Stimulated activated CD8-positive, alpha-beta memory T cell treated with anti-CD3 and anti-CD28 coated beads, Interleukin-15, amount 100 ng/mL, for 1 hour (primary cell): ENCODE results near the gene NT5C.

Experiments used
- DNase-seq: peaks from one replicate; pipeline ENCODE4 v3.0.0-alpha.2; 2020; ENCODE audit warnings: low read depth

NT5C gene

DNA sequence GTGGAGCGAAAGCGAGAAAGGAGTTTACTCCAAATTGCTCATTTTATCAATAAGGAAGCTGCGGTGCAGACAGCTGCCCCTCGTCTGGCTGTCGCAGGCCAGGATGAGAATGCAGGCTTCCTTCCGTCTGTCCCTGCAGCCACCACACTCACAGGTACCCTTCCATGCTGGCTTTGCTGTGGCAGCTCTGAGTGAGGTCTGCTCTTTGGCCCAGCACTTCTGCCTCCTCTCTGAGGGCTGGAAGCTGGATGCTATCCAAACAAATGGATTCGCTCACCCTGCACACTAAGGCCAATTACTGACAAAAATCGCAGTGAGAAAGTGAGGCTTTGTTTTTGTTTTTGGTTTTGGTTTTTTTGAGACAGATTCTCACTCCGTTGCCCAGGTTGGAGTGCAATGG, 14.8 kb downstream of the NT5C start:
- DNase-seq = no peak

DNA sequence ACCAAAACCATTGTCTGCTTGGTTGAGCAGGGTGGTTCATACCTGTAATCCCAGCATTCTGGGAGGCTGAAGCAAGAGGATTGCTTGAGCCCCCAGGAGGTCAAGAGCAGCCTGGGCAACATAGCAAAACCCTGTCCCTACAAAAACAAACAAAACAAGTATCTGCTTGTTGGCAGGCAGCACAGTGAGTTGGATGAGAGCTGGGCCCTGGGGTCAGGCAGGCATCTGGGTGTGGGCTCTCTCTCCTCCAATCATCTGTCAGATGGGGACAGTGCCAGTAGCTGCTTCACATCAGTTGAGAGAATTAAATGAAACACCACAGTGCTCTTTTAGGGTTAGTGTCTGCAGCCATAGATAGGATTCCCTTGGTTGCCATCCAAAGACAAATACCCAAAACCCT, 16.0 kb downstream of the NT5C start:
- DNase-seq = no peak

DNA sequence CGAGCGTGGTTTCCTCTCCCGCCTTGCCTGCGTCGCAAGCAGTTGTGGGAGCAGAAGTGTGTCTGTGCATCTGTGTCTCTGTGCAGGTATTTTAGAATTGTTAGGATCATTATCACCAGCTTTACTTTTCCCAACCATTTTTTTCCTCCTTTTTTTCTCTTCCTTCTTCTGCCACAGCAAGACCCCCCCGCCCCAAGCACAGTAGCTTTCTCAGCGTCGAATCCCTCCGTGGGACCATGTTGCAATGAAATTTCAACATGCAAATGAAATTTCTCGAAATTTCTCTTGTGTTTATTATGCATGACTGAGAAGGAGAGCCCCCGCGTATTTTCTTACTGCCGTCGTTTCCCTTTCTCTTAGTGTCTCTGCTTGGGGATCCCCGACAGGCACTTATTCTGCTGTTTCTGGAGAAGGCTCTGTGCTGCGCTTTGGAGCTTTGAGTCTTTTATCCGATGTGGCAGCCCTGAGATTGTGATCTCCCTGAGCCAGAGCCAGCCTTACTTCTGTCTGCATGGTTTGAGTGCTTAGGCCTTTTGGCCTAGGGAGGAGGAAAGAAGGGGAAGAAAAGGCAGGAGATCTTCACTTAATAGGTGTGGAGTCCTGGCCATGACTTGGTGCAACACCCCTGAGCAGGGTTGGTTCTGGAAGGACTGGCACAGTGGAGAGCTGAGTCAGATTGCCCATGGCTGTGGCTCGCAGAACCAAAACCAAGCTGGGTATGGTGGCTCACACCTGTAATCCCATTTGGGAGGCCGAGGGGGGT, 16.8 kb downstream of the NT5C start:
- DNase-seq = no peak

DNA sequence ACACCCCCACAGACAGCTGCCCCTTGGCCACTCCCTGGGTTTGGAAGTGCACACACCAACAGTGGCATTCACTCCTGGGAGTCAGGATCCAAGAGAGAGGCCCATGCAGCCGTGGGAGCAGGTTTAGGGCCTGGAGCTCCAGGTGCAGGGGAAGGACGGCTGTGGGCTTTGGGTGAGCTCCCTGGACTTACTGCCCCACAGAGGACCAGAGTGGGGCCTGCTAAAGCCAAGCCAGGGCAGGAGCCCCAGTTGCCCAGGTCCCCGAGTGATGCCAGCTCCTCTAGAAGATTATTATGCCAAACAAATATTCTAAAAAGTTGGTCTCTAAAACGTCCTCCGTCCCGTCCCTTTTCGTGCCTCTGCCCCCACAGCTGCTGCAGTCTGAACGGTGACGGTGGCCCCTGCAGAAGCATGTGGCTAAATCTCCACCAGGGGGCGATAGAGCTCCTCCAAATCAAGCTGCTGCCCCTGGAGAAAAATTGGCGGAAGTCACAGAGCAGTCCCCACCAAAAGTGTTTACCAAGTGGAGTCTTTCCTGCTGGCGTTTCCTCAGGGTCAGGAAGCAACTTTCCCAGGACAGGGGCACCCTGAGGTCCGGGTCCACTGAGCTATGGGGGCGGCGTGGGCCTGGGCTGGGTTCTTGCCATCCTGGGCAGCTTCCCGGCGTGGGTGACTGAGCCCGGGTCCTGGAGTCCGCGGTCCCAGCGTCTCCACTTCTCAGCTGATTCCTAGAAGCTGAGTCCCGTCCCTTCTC, 17.6 kb downstream of the NT5C start:
- peak; percentile 89 for DNase-seq

DNA sequence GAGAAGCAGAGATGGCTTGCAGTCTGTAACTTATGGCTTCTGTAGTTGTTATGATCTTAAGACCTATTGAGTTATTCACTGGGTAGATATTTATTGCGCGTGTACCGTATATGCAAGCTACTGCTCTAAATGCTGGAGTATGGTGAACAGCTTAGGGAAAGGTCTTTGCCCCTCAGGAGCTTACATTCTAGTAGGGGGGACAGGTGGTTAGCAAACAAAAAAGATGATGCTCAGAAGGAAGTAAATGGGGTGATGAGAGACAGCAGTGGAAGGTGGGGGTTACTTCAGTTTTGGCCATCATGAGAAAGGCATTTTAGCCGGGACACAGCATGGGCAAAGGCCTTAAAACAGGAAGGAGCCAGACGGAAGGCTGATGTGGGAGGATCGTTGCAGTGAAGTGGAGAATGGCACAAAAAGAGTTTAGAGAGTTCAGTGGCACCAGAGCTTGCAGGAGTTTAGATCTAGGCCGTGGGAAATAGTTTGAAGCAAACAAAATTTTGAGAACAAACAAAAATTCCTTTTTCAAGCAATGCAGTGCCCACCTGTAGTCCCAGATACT, 19.7 kb downstream of the NT5C start:
- no peak for DNase-seq

DNA sequence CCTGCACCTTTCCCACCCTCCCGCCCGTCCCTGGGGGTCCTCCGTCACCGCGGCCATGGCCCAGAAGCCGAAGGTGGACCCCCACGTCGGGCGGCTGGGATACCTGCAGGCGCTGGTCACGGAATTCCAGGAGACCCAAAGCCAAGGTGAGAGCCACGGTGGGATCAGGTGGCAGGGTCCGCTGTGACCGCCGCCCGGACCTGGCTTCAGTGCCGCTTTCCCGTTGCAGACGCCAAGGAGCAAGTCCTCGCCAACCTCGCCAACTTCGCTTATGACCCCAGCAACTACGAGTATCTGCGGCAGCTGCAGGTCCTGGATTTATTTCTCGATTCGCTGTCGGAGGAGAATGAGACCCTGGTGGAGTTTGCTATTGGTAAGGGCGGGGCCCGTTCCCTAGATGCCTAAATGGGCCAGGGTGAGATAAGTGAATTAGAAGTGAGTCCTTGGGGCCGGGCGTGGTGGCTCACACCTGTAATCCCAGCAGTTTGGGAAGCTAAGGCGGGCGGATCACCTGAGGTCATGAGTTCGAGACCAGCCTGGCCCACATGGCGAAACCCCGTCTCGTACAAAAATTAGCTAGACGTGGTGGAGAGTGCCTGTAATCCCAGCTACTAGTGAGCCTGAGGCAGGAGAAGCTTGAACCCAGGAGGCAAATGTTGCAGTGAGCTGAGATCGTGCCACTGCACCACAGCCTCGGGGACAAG, 21.2 kb downstream of the NT5C start:
- DNase-seq = no peak

DNA sequence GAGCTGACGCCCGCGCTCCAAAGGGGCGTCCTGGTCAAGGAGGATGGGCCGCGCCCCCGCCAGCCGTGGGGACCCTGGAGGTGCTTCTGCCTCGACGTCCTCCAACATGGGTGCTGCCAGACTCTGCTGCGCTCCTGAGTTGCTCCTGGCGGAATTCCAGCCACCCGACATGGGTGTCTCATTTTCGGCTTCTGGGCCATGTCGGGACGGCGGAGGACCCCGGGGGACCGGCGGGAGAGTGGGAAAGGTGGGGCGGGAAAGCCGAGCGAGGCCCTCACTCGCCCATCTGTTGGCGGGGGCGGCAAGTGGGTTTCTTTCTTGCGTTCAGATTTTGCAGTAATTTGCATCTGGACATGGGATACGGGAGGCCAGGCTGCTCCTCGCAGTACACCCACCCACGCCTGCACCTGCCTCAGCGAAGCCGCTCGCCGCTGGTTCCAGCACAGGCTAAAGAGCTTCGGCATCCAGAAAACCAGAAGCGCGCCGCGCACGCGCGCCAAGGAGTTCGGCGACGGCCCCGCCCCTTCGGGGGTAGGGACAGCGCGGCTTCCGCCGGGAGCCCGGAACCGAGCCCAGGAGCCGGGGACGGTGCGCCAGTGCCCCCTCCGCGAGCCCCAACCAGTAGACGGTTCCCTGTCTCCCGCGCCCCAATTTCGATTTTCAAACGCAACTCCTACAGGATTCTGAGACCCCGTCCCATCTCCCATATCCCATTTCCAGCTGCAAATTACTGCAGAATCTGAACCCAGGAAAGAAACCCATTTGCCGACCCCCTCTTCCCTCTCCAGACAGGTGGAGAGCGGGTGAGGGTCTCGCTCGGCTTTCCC, 21.9 kb downstream of the NT5C start, which contains the start of gene ARMC7:
Gene ARMC7, plus strand, starts transcription at position 563 of the 827 bp plus-strand sequence. CDS start 320 bp downstream, outside the sequence.
- DNase-seq = peak; percentile 84

DNA sequence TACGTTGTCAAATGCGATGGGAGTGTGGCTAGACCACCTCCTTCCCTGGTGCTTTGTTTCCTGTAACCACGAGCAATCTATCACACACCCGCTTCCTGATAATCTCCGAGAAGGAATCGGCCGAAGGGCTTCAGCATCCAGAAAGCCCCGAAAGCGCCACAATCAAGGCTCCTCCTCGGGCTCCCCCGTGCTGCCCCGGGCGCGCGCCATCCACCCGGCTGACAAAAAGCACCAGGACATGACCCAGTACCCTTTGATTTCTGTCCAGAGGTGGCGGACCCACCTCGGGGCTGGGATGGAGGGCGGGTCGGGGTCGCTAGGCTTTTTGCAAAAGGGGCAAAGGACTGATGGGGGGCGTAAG, 22.5 kb downstream of the NT5C start:
- no peak for DNase-seq

DNA sequence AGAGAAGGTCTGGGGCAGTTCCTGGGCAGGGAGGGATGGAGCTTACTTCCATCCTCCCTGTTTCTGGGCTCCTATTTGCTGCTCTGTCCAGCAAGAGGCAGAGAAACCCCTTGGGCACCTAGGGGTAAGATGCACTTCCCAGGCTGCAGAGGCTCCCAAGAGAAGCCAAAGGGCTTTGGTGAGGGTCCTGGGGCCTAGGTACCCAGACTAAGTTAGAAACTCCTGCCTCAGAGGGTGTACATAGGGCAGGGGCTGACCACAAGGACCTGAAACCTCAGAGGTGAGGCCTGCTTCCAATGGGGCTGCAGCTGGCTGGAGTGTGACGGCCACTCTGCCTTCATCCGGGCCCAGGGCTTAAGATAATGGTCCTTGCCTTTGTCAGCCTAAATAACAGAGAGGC, 23.3 kb downstream of the NT5C start:
- DNase-seq = no peak

DNA sequence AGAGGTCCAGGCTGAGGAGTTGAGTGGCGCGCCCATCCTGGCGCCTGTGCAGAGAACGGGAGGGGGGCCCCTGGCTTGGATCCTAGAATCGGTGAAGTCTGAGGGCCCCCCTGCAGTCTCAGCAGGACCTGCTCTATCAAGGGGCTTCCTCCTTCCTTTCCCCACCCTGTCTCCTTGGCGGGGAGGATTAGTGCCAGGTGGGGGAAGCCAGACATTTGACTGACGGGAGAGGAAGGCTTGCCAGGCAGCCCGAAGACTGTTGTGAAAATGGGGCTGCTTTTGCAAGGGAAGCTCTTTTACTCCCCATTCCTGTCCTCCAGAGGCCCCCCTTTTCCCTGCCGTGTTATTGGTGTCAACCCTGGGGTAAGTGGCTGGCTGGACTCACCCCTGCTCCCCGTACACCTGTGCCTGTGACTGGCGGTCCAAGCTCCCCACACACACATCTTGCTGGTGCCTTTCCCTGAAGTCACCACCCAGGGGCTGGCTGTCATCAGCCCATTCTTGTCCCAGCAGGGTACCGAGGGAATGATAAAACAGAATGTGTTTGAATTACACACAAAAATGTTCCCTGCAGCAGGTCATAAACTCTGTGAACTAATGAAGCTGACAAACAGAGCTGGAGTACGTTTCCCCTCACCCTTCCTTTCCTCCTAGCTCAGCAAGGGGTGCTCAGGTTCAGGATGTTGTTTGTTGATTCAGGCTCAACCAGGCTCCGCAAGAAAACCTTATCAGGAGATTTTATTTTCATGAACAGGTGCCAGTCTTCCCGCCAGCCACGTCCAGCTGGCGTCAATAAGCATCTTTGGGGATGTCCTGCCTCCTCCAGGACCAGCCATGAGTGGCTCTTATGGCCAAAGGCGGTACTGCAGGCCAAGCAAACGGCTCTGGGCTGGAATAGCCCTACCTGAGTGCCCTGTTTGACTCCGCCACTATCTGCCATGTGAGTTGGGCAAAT, 26.1 kb downstream of the NT5C start:
- no peak for DNase-seq

DNA sequence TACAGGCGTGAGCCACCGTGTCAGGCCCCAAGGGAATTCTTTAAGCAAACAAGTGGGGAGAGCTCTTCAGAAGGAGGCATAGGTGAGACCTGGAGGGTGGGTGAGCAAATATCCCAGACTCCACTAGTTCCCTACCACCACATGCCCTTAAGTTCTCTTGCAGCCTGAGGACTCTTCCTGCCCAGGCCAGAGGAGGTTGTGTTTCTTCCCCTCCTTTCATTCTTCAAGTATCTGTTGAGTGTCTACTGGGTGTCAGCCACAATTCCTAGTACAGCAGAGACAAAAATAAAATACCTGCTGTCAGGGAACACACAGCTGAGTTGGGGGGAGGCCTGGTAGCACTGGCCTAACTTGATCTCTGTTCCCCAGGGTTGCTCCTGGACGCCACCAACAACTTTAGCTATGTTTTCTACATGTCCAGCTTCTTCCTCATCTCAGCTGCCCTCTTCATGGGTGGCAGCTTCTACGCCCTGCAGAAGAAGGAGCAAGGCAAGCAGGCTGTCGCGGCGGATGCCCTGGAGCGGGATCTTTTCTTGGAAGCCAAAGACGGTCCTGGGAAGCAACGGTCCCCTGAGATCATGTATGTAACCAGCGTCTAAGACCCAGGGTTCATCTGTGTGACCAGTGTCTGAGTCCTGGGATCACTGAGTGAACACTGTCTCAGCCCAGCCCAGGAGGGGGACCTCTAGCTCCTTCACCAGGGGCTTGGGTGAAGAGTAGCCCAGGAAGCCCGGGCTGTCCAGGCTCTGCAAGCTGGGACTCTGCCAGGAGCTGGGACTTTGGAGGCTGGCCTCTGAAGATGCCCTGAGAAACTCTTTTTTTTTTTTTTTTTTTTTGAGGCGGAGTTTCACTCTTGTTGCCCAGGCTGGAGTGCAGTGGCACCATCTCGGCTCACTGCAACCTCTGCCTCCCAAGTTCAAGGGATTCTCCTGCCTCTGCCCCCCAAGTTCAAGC, 27.7 kb downstream of the NT5C start:
- no peak for DNase-seq

DNA sequence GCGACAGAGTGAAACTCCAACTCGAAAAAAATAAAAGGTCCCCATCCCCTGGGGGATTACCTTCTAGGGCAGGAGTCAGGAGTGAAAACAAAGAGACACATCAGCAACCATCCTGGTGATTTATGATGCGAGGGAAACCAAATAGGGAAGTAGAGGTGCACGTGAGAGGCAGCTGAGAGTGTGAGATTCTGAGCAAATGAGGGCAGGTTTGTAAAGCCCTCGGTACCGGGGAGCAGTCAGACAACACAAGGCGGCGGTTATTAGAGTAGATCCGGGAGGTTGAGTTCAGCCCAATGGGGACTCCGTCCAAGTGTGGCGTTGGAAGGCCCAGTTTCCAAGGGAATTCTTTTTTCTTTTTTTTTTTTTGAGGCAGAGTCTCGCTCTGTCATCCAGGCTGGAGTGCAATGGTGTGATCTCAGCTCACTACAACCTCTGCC, 29.1 kb downstream of the NT5C start:
- no peak for DNase-seq

DNA sequence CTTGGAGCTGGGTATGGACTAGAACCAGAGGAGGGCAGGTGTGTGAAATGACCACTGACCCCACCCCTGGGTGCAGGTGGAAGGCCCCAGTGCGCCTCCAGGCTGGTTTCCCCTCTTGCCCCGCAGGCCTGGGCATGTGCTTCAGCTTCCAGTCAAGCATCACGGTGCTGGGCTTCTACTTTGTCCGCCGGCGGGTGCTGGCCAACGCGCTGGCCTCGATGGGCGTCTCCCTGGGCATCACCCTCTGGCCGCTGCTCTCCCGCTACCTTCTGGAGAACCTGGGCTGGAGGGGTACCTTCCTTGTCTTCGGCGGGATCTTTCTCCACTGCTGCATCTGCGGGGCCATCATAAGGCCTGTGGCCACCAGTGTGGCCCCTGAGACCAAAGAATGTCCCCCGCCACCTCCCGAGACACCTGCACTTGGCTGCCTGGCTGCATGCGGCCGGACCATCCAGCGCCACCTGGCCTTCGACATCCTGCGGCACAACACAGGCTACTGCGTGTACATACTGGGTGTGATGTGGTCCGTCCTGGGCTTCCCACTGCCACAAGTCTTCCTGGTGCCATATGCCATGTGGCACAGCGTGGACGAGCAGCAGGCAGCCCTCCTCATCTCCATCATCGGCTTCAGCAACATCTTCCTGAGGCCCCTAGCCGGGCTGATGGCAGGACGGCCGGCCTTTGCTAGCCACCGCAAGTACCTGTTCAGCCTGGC, 31.5 kb downstream of the NT5C start:
- DNase-seq = no peak

DNA sequence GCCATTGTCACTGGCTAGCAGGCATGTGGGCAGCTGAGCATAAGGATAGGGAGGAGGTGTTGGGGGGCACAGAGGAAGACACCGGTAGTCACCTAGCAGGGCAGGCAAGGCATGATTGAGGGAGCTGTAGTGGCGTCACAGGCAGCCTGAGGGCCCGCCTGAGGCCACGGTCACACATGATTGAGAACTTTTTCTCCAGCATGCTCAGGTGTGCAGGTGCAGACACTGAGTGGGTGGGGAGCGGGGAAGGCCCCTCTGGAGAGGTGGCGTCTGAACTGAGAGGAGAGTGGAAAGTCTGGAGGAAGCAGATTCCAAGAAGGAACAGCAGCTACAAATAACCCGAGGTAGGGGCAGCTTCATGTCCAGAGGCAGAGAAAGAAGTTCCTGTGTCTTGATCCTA, 32.7 kb downstream of the NT5C start:
- no peak for DNase-seq

DNA sequence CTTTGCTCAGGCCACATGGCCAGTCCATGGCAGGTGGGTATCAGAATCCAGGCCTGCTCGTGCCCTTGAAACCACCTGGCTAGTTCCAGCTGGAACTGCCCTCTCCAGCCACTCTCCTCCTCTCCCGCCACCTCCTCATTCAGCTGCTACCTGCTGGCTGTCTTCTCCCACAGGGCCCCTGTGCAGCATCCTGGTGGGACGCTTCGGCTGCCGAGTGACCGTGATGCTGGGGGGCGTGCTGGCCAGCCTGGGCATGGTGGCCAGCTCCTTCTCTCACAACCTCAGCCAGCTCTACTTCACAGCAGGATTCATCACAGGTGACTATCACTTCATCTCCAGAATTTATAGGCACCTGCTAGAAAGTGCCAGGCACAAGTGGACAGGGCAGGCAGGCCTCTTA, 33.7 kb downstream of the NT5C start:
- no peak for DNase-seq

DNA sequence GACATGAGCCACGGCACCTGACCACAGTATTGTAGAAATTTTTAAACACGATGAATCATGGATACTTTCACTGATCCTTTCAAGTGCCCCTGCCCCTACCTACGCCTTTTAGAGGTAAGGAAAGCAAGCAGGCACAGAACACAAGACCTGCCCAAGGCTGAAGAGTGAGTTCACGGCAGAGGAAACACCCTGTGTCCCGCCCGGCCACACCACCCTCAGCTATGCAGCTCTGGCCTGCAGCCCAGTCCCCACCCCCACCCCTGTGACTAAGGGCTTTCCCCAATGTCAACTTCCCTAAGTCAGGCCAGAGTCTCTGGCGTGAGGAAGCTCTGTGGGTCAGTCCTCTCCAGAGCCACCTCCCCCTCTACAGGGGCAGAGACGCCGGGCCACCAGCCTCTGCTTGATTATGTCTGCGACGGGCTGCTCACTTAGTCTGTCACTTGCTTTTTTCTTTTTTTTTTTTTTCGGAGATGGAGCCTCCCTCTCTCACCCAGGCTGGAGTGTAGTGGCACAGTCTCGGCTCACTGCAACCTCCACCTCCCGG, 35.4 kb downstream of the NT5C start:
- DNase-seq = no peak

DNA sequence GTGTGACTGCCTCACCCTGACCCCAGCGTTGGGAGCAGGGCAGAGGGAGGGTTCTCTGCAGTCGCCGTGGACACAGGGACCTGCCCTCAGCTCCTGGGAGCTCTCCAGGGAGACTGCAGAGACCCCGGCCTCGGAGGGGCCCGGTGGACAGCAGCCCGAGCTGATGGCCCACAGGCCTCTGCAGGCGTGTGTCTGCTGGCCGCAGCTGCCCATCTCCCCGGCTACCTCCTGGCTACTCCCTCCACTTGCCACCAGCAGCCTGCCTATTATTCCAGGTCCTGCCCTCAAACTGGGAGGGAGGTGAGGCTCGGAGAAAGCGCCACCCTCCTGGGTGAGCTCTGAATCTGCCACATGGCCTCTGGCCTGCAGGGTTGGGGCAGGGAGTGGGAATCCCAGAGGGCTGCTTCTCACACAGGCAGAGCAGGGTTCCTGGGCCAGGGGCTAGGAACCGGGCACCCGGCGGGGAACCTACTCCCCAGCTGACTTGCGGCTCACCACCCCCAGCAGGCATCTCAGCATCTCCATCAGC, 36.6 kb downstream of the NT5C start:
- no peak for DNase-seq

DNA sequence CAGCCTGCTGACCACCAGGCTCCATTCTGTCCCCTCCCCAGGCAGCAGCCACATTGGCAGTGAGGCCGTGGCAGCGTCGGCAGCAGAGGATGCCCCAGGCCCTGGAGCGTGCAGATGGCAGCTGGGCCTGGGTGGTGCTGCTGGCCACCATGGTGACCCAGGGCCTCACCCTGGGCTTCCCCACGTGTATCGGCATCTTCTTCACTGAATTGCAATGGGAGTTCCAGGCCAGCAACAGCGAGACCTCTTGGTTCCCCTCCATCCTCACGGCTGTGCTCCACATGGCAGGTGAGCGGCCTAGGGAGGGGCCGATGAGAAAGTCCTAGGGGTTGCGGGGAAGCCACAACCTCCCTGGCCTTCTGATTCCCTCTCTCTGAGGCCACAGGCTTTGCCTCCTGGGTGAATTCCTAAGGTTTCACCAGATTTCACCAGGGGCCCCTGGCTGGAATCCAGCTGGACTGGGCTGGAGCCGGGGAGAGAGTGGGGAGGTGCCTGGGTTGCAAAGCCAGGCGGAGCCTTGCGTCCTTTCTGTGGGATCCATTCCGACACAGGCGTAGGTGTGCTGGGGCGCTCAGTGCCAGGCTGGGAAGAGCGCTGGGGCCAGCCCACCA, 37.9 kb downstream of the NT5C start:
- no peak for DNase-seq
